ENCODE results near the gene CACTIN. TPM values are rescaled to one million over a fixed set of nuclear protein-coding genes. Genes with fewer than 3 reads are reported as not detected.

Gene CACTIN
- total and polyA plus RNA-seq, 2 of the 8 experiments (the other 6 are each of a cell fraction or from before 2014, with no cell fraction given): 25.8 to 29.9 TPM

GRCh38 chr19:3637621-3638020 lies 11.0 kb upstream of the CACTIN start:
- no peak overlapping the region for H4K5ac ChIP-seq (ENCODE audit: insufficient read length, low read depth, low read length)
- POLR2A ChIA-PET (ENCODE audit: partially characterized antibody): interaction anchor here (0.8 kb wide), 1 partner anchor 13 kb away, joined by 3 read pairs; no protein-coding TSS in a partner anchor
- H3K4me1 ChIP-seq (replicated peaks in 1 of 4; ENCODE audit: control insufficient read depth in 3 of 4, insufficient read depth in 4 of 4, low read length in 3 of 4): no peaks in the 10 kb centered on the region
- H4K91ac ChIP-seq (replicated peaks; ENCODE audit: insufficient read length, low read length): no peak overlapping the region
- H4K8ac ChIP-seq (ENCODE audit: extremely low read depth, insufficient read depth, low read length): no peak overlapping the region
- H2BK5ac ChIP-seq (ENCODE audit: low read depth, low read length): no peak overlapping the region
- no peak overlapping the region for H2AFZ ChIP-seq (ENCODE audit: low read length)
- H3K23ac ChIP-seq (ENCODE audit: insufficient read length): no peak overlapping the region
- no peak overlapping the region for H2BK15ac ChIP-seq (ENCODE audit: low read length)
- H3K23me2 ChIP-seq (ENCODE audit: low read depth, low read length): no peaks in the 10 kb centered on the region
- no peak overlapping the region for H2BK120ac ChIP-seq (replicated peaks; ENCODE audit: low read depth, low read length)
- no peak overlapping the region for H3K56ac ChIP-seq (replicated peaks; ENCODE audit: insufficient read length, low read depth, low read length)
- no peaks in the 10 kb centered on the region for H3K27me3 ChIP-seq (replicated peaks in 1 of 4; ENCODE audit: control insufficient read depth in 3 of 4, extremely low read depth in 1 of 4, insufficient read depth in 3 of 4, low read length in 3 of 4)
- H3K9ac ChIP-seq (replicated peaks in 1 of 4; ENCODE audit: extremely low read depth in 1 of 4, low read depth in 3 of 4, low read length in 3 of 4): no peak overlapping the region
- no peaks in the 10 kb centered on the region for H3K9me3 ChIP-seq (ENCODE audit: insufficient read depth in 2 of 2, low read depth in 1 of 2, low read length in 1 of 2)
- H2BK20ac ChIP-seq (ENCODE audit: low read length): no peak overlapping the region
- DNase-seq (ENCODE audit: low read depth in 1 of 2, low spot score in 2 of 2) (no peak), FAIRE-seq (no peak)
- no peak overlapping the region for H3K4ac ChIP-seq (replicated peaks; ENCODE audit: insufficient read length, low read depth, low read length)
- H3K79me2 ChIP-seq (ENCODE audit: control insufficient read depth in 1 of 2, insufficient read depth in 2 of 2, low read length in 2 of 2): no peaks in the 10 kb centered on the region
- no peak overlapping the region for H2BK12ac ChIP-seq (ENCODE audit: low read depth, low read length)
- no peaks in the 10 kb centered on the region for H3K79me1 ChIP-seq (ENCODE audit: low read depth, low read length)
- H4K20me1 ChIP-seq (replicated peaks in 1 of 2; ENCODE audit: control insufficient read depth in 1 of 2, insufficient read depth in 2 of 2, low read length in 2 of 2): no peaks in the 10 kb centered on the region
- 98% methylated on average over 6 of the region's 23 CpGs; no CpG with 5 or more reads in 1 of the 2 experiments for WGBS, 2 experiments (ENCODE audit: extremely low coverage in 1 of 2, insufficient coverage in 1 of 2, insufficient read length in 1 of 2, insufficient replicate concordance in 2 of 2, low coverage in 1 of 2, low lambda C conversion rate in 2 of 2, missing lambda C conversion rate in 1 of 2)
- no peak overlapping the region for H3K14ac ChIP-seq (ENCODE audit: insufficient read length)
- no peak overlapping the region for H3K4me3 ChIP-seq (ENCODE audit: extremely low read depth in 1 of 4, insufficient read depth in 2 of 4, low read depth in 3 of 4, low read length in 4 of 4)
- H3K18ac ChIP-seq (ENCODE audit: extremely low read depth, low read length): no peak overlapping the region
- H3K4me2 ChIP-seq (ENCODE audit: insufficient read depth in 1 of 2, low read depth in 2 of 2, low read length in 2 of 2): no peak overlapping the region
- H3K36me3 ChIP-seq (ENCODE audit: control insufficient read depth in 2 of 4, insufficient read depth in 4 of 4, low read length in 3 of 4): peaks cover 0 to 26% (median 5%) of the 10 kb centered on the region in 4 experiments; a peak in 4 of 8 replicates
- no peak overlapping the region for H3K27ac ChIP-seq (ENCODE audit: low read depth, low read length)
- H2AK5ac ChIP-seq (ENCODE audit: low read depth, low read length): no peak overlapping the region
- CTCF ChIA-PET (ENCODE audit: partially characterized antibody): no interaction called here
- no peak for TF ChIP-seq CHD2 (IDR thresholded peaks at IDR 0.05; ENCODE audit: low read length)
- no peak for TF ChIP-seq SIRT6 (IDR thresholded peaks at IDR 0.05; ENCODE audit: low read length)
- TF ChIP-seq NANOG (IDR thresholded peaks at IDR 0.05; ENCODE audit: insufficient read depth, low read depth, low read length, poor library complexity, severe bottlenecking): no peak
- no peak for TF ChIP-seq ATF2 (IDR thresholded peaks at IDR 0.05; ENCODE audit: low read length)
- no peak for TF ChIP-seq JUN (IDR thresholded peaks at IDR 0.05; ENCODE audit: low read depth, low read length)
- no peak for TF ChIP-seq KDM5A (IDR thresholded peaks at IDR 0.05; ENCODE audit: low read length)
- no peak for TF ChIP-seq SUZ12 (IDR thresholded peaks at IDR 0.05; ENCODE audit: low read length)
- no peak for TF ChIP-seq NRF1 (IDR thresholded peaks at IDR 0.05; ENCODE audit: low read depth, low read length)
- TF ChIP-seq TAF7 (optimal IDR thresholded peaks at IDR 0.05; ENCODE audit: borderline replicate concordance, low read depth, low read length): no peak
- TF ChIP-seq RAD21 (IDR thresholded peaks at IDR 0.05 in 1 of 2, conservative IDR thresholded peaks at IDR 0.05 in 1 of 2; ENCODE audit: low read depth in 2 of 2, low read length in 2 of 2): no peak
- no peak for TF ChIP-seq EP300 (IDR thresholded peaks at IDR 0.05; ENCODE audit: borderline replicate concordance in 1 of 2, low read depth in 2 of 2, low read length in 2 of 2)
- no peak for TF ChIP-seq BRCA1 (IDR thresholded peaks at IDR 0.05; ENCODE audit: low read depth, low read length)
